Stimulated activated CD4-positive, alpha-beta T cell treated with anti-CD3 and anti-CD28 coated beads, Interleukin-15, amount 100 ng/mL, for 48 hours (primary cell): Measurements from ENCODE around the gene NID1.
"Not testable (repeated sequence)": the region's sequence is repeated elsewhere in the genome, so short reads cannot be mapped to it uniquely, and the experiment has no call there.

Experiments
- DNase-seq, 2 donors: peaks; one replicate each; pipeline ENCODE4 v3.0.0-alpha.2; 2020; ENCODE audit warnings: low read depth in 2 of 2

Gene NID1

GRCh38 chr1:235935235-235936225 lies 129.4 kb downstream of the NID1 start:
- no peak for DNase-seq

DNA sequence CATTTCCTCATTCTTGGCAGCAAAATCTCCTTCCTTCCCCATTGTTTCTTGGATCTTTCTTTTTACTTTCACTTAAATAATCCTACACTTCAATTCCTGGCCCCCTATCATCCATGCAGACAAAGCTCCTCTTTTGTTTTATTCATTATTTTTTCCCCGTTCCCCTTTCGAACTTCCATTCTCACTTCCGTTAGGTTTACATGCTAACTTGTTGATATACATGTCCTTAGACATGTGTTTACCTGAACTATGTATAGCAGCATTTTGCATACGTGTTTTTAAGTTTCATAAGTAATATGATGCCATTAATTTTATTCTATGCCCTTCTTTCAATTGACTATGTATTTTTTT lies 131.1 kb downstream of the NID1 start:
- DNase-seq: no peak

DNA sequence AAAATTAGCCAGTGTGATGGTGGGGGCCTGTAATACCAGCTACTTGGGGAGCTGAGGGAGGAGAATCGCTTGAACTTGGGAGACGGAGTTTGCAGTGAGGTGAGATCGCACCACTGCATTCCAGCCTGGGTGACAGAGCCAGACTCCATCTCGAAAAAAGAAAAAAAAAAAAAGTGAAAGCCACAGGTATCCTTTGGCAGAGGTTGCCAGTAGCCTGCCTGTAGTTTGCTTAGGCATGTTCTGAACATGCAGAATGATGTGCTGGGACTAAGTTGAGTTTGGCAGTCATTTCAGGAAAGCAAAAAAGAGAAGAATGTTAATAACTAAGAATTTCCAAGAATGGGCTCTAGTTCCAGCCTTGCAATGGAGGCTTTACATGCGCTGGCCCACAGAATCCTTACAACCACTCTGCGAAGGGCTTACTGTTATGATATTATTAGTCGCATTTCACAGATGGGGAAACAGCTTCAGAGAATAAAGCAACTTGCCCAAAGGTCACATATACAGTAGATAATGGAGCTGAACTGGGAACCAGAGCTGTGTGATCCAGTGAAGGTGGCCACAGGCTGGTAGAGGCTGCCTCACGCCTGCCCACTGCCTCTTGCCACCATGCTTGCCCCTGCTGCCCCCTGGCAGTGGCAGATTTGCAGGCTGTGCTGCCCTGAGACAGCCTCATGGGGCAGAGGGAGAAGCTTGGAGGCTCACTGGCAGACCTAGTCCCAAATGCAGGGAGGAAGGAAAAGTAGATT lies 131.7 kb downstream of the NID1 start:
- DNase-seq: no peak

DNA sequence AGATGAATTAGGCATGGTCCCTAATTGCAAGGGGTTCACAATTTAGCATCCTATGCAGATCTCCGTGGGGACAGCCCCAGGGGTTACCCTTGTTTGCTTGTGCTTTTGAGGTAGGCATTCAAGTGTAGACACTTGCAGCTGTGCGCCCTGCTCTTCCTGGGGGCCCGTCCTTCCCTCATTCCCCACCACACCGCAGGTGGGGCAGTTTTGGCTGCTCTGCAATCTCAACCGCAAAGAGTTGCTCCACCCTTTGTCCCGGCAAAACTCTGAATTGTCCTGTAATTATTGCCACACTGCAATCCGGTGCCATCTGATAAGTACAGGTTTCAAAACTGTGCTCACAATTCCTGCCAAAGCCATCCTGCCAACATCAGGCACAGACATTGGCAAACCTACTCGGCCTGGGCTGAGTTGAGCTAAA lies 132.8 kb downstream of the NID1 start:
- no peak for DNase-seq

DNA sequence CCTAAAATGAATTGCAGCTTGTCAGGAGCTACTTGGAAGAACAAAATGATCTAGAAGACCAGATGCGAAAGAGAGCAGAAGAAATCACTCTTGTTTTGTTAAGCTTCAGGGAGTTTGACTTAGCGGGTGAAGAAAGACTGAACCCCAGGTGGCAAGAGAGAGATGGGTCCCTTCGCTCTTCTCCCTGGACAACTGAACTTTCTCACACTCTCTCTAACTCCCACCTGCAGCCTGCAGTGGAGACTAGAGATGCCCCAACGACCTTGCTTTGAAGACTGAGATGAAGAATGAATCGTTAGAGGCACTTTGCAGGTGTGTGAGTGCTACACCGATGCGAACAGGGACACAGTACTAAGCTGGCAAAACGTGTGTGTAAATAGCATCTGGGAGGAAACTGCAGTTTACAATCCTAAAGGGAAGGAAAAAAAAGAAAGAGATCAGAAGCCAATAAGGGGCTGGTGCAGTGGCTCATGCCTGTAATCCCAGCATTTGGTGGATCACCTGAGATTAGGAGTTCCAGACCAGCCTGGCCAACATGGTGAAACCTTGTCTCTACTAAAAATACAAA lies 133.6 kb downstream of the NID1 start:
- no peak for DNase-seq

DNA sequence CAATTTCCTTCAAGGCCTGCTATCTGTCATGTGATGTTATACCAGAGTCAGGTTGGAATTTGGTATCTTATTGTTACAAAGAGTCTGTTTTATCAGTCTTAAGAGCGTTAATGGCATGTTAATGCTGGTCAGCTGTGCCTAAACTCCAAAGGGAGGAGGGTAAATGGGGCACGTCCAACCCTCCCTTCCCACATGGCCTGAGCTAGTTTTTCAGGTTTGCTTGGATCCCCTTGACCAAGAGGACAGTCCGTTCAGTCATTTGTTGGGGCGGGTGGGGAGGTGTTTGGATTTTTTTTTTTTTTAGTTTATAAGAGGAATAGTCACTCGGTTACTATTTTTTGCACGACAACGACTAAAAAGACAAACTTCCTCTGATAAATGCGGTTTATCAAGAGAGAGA lies 134.3 kb downstream of the NID1 start:
- DNase-seq: no peak

DNA sequence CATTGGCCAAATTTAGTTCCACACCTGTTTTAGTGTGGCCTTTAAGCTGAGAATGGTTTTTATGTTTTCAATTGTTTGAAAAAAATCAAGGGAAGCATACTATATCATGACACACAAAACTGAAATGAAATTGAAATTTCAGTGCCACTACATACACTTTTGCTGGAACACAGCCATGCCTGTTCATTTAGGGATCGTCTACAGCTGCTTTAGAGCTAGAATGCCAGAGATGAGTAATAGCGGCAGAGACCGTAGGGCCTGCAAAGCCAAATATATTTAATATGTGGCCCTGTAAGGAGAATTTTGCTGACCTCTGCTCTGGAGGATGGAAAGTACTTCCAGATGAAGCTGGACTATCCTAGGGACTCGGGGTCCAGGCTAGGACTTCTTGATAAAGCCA lies 135.7 kb downstream of the NID1 start:
- no peak for DNase-seq

GRCh38 chr1:235928197-235928596 lies 136.7 kb downstream of the NID1 start:
- DNase-seq: no peak

GRCh38 chr1:235927551-235927950 lies 137.3 kb downstream of the NID1 start:
- not testable (repeated sequence) for DNase-seq
